Spleen (tissue), 7 donors: ENCODE measurements around the gene DPH5.

Source experiments
- POLR2A ChIP-seq, 3 donors: fragments of 450-650 bp; IDR thresholded peaks; one replicate each; pipeline ENCODE4 v1.5.1; 2017; ENCODE audit warnings: antibody characterized with exemption in 3 of 3, mild to moderate bottlenecking in 1 of 3
- TF ChIP-seq, protein P1 (sequence below), 11 experiments: fragments of 200-600 bp in 7 of 11; fragments of 450-650 bp in 4 of 11; sonication (generic) in 4 of 11; IDR thresholded peaks in 8 of 11; conservative IDR thresholded peaks in 3 of 11; 1 replicate in 7 of 11; 2 replicates in 4 of 11; pipeline versions ENCODE4 v1.4.0 to v1.8.0; 2016 to 2021; ENCODE audit warnings: antibody characterized with exemption in 11 of 11, inconsistent platforms in 4 of 11, mild to moderate bottlenecking in 1 of 11
- donor health status: DM: no; HTN: no; CAD: no; lungs with moderate emphysema.
- donor health status: DM: no; HTN: no; CAD: no.
- donor health status: DM: no; HTN: no; CAD: no.

DNA sequence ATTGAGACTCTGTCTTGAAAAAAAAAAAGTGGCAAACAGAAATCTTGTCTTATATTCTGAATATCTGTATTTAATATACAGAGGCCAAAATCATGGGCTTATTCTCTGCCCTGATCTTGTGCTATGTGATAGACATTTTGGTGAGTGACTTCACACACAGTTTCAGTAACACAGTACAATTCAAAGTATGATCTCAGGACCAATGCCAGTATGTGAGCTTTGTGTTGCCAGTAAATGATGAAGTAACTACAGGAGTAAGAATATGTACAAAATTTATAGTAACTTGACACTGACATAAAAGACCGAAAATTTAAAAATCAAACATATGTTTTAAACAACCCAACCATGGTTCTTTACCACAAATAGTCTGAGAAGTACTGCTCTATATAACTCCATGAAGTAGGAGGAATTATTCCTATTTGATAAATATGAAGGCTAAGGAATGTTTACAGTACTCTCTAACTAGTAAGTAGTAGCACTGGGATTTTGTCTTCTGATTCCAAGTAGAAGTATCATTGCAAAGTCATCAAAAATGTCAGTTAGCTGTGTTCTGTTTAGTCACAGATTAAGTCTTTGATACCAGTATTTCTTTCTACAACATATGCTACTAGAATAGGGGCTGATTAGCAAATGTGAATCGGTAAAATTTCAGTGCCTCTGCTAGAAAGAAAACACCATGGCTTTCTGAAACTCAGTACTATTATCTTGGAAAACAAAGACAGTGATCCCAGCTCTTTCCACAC lies 25.3 kb downstream of the DPH5 start:
- TF ChIP-seq POLR2A (IDR thresholded peaks at IDR 0.05), result no peak
- TF ChIP-seq, protein P1, sequence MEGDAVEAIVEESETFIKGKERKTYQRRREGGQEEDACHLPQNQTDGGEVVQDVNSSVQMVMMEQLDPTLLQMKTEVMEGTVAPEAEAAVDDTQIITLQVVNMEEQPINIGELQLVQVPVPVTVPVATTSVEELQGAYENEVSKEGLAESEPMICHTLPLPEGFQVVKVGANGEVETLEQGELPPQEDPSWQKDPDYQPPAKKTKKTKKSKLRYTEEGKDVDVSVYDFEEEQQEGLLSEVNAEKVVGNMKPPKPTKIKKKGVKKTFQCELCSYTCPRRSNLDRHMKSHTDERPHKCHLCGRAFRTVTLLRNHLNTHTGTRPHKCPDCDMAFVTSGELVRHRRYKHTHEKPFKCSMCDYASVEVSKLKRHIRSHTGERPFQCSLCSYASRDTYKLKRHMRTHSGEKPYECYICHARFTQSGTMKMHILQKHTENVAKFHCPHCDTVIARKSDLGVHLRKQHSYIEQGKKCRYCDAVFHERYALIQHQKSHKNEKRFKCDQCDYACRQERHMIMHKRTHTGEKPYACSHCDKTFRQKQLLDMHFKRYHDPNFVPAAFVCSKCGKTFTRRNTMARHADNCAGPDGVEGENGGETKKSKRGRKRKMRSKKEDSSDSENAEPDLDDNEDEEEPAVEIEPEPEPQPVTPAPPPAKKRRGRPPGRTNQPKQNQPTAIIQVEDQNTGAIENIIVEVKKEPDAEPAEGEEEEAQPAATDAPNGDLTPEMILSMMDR (IDR thresholded peaks at IDR 0.05 in 8 of 11, conservative IDR thresholded peaks at IDR 0.05 in 3 of 11), result no peak
